Smooth muscle cell (in vitro differentiated cells): ENCODE data around the gene RSF1. TPM values are rescaled to one million over a fixed set of nuclear protein-coding genes. Genes with fewer than 3 reads are reported as not detected.

Experiments used
- DNase-seq: peaks from one replicate; lab custom pipeline; 2025; ENCODE audit not compliant: unreplicated experiment; lab: John Stamatoyannopoulos, UW
- H2AFZ ChIP-seq: fragments of 200-600 bp; sonication (generic); 2 replicates; pipeline ENCODE4 v1.6.0; 2016; ENCODE audit warnings: antibody characterized with exemption, low read depth, mild to moderate bottlenecking
- H3F3A ChIP-seq: fragments of 200-600 bp; sonication (generic); 2 replicates; pipeline ENCODE4 v1.6.0; 2017; ENCODE audit warnings: antibody characterized with exemption, low read depth
- H3K27ac ChIP-seq: fragments of 200-600 bp; sonication (generic); 2 replicates; pipeline ENCODE4 v1.5.1; 2016; ENCODE audit warnings: low read depth, mild to moderate bottlenecking
- H3K27me3 ChIP-seq: fragments of 200-600 bp; sonication (generic); 2 replicates; pipeline ENCODE4 v1.6.1; 2016; ENCODE audit warnings: low read depth, mild to moderate bottlenecking
- H3K36me3 ChIP-seq: fragments of 200-600 bp; sonication (generic); 2 replicates; pipeline ENCODE4 v1.5.1; 2016; ENCODE audit warnings: low read depth
- H3K4me1 ChIP-seq: fragments of 200-600 bp; sonication (generic); 2 replicates; pipeline ENCODE4 v1.5.1; 2016; ENCODE audit warnings: low read depth
- H3K4me2 ChIP-seq: fragments of 200-600 bp; sonication (generic); 2 replicates; pipeline ENCODE4 v1.6.0; 2016; ENCODE audit warnings: mild to moderate bottlenecking
- H3K4me3 ChIP-seq: fragments of 200-600 bp; sonication (generic); 2 replicates; pipeline ENCODE4 v1.5.1; 2016; ENCODE audit warnings: mild to moderate bottlenecking
- H3K79me2 ChIP-seq: fragments of 200-600 bp; sonication (generic); 2 replicates; pipeline ENCODE4 v1.6.0; 2016; ENCODE audit warnings: low read depth, mild to moderate bottlenecking
- H3K9ac ChIP-seq: fragments of 200-600 bp; sonication (generic); 2 replicates; pipeline ENCODE4 v1.6.0; 2016; ENCODE audit warnings: low read depth
- H3K9me3 ChIP-seq: fragments of 200-600 bp; sonication (generic); replicated peaks from 2 replicates; pipeline ENCODE4 v1.5.1; 2016; ENCODE audit warnings: low read depth
- H4K20me1 ChIP-seq: fragments of 200-600 bp; sonication (generic); 2 replicates; pipeline ENCODE4 v1.6.0; 2016; ENCODE audit warnings: low read depth
- CTCF ChIP-seq: fragments of 200-600 bp; sonication (generic); IDR thresholded peaks from 2 replicates; pipeline ENCODE4 v1.5.1; 2017; ENCODE audit warnings: borderline replicate concordance, mild to moderate bottlenecking, antibody characterized with exemption; ENCODE audit not compliant: insufficient read depth, poor library complexity, severe bottlenecking
- WGBS: methylation state at CpG from one replicate; pipeline ENCODE4 v1.1.7; 2016; ENCODE audit warnings: low lambda C conversion rate; 5-methylcytosine and 5-hydroxymethylcytosine counted together
- polyA plus RNA-seq: library from polyadenylated mRNA; unstranded; fragments of >200 nt; fragmentation: Nextera tagmentation; extraction: Ambion mirVana; gene quantifications from 2 replicates; pipeline ENCODE4 v1.2.1, GENCODE V29; 2016
- small RNA-seq: library from RNA; depleted of rRNA; stranded (forward); fragments of <200 nt; gene quantifications from one replicate; pipeline ENCODE3, GENCODE V24; 2014
- total RNA-seq: library from RNA; depleted of rRNA; stranded (reverse); fragments of >200 nt; gene quantifications from 2 replicates; pipeline ENCODE4 v1.2.3, GENCODE V29; 2014

Gene RSF1
- total and polyA plus RNA-seq, 2 experiments from 2014 or later, result 39.6 to 62.6 TPM

- Histone ChIP-seq H3F3A (no peaks in the 10 kb centered on the region), H3K9ac (no peak overlapping the region), H3K9me3 (no peaks in the 10 kb centered on the region), H3K36me3 (no peaks in the 10 kb centered on the region), H3K27ac (no peak overlapping the region), H4K20me1 (no peaks in the 10 kb centered on the region), H3K79me2 (no peaks in the 10 kb centered on the region), H2AFZ (no peak overlapping the region), H3K4me2 (no peak overlapping the region), H3K4me1 (no peaks in the 10 kb centered on the region), H3K4me3 (no peak overlapping the region), H3K27me3 (no peaks in the 10 kb centered on the region)
- TF ChIP-seq CTCF, result peak; percentile 75
- no peak for DNase-seq
- WGBS, result 91% methylated on average over 3 of the region's 3 CpGs
Measured at GRCh38 chr11:77619576-77620198, 200.8 kb downstream of the RSF1 start.

- no peaks in the 10 kb centered on the region for H4K20me1 ChIP-seq
- H3K9me3 ChIP-seq, result no peaks in the 10 kb centered on the region
- no peaks in the 10 kb centered on the region for H3K36me3 ChIP-seq
- H3K4me1 ChIP-seq, result no peaks in the 10 kb centered on the region
- no peaks in the 10 kb centered on the region for H3K79me2 ChIP-seq
- no peak overlapping the region for H3K27ac ChIP-seq
- H3F3A ChIP-seq, result no peaks in the 10 kb centered on the region
- no peaks in the 10 kb centered on the region for H3K27me3 ChIP-seq
- no peak overlapping the region for H2AFZ ChIP-seq
- H3K4me2 ChIP-seq, result no peak overlapping the region
- 95% methylated on average over 3 of the region's 3 CpGs for WGBS
- no peak overlapping the region for H3K4me3 ChIP-seq
- no peak for DNase-seq
- no peak for TF ChIP-seq CTCF
- no peak overlapping the region for H3K9ac ChIP-seq
Measured at GRCh38 chr11:77617892-77618291, 202.6 kb downstream of the RSF1 start.

GRCh38 chr11:77611921-77612320, 208.6 kb downstream of the RSF1 start:
- H3K4me3 ChIP-seq, result no peak overlapping the region
- H4K20me1 ChIP-seq, result no peaks in the 10 kb centered on the region
- H3K9ac ChIP-seq, result no peak overlapping the region
- H3K4me2 ChIP-seq, result no peak overlapping the region
- H2AFZ ChIP-seq, result no peak overlapping the region
- no peaks in the 10 kb centered on the region for H3F3A ChIP-seq
- no peaks in the 10 kb centered on the region for H3K27me3 ChIP-seq
- no peak for DNase-seq
- no peaks in the 10 kb centered on the region for H3K4me1 ChIP-seq
- no peaks in the 10 kb centered on the region for H3K79me2 ChIP-seq
- no peaks in the 10 kb centered on the region for H3K9me3 ChIP-seq
- H3K27ac ChIP-seq, result no peak overlapping the region
- H3K36me3 ChIP-seq, result no peaks in the 10 kb centered on the region
- TF ChIP-seq CTCF, result no peak

Small RNA genes within 50 kb of the gene (small RNA-seq; reads per million reads assigned to genes)
- not detected for gene RF00019

Other genes with a start within 250 kb of the RSF1 start
- 0.40 and 0.54 TPM in 2 replicates for gene AQP11, start 230.8 kb downstream of the RSF1 start, total RNA-seq
- gene AQP11, start 230.8 kb downstream of the RSF1 start, polyA plus RNA-seq, result 0.22 and 0.37 TPM in 2 replicates
- gene CLNS1A, start 182.9 kb downstream of the RSF1 start, total RNA-seq, result 109 and 132 TPM in 2 replicates
- gene CLNS1A, start 182.9 kb downstream of the RSF1 start, polyA plus RNA-seq, result 67.3 and 73.0 TPM in 2 replicates
- gene AAMDC, start 422 bp upstream of the RSF1 start, total RNA-seq, result 24.2 and 33.3 TPM in 2 replicates
- 73.4 and 76.3 TPM in 2 replicates for gene AAMDC, start 422 bp upstream of the RSF1 start, polyA plus RNA-seq
- gene INTS4, start 173.9 kb upstream of the RSF1 start, total RNA-seq, result 28.9 and 35.7 TPM in 2 replicates
- gene INTS4, start 173.9 kb upstream of the RSF1 start, polyA plus RNA-seq, result 21.2 and 22.4 TPM in 2 replicates
- gene KCTD14, start 202.6 kb upstream of the RSF1 start, total RNA-seq, result 0.45 and 1.5 TPM in 2 replicates
- gene KCTD14, start 202.6 kb upstream of the RSF1 start, polyA plus RNA-seq, result 1.7 and 4.6 TPM in 2 replicates
- not detected in 2 replicates for gene THRSP, start 243.1 kb upstream of the RSF1 start, total RNA-seq
- gene THRSP, start 243.1 kb upstream of the RSF1 start, polyA plus RNA-seq, result not detected in 2 replicates